HepG2 (cell line): ENCODE data around the gene LRRC45. TPM values are rescaled to one million over a fixed set of nuclear protein-coding genes. Genes with fewer than 3 reads are reported as not detected.

Experiments
- CBFB ChIP-seq: sonication (generic); formaldehyde crosslinking; IDR thresholded peaks from 2 replicates; pipeline ENCODE4 v1.4.0; 2020; ENCODE audit warnings: missing genetic modification reagents
- E2F5 ChIP-seq: sonication (generic); formaldehyde crosslinking; conservative IDR thresholded peaks from 2 replicates; pipeline ENCODE4 v1.4.0; 2020; ENCODE audit warnings: missing genetic modification reagents
- EZH2 ChIP-seq: conservative IDR thresholded peaks from 2 replicates; pipeline ENCODE4 v1.6.1; 2012; ENCODE audit warnings: mild to moderate bottlenecking, low read depth, low read length, moderate library complexity
- GTF3A ChIP-seq: sonication (generic); formaldehyde crosslinking; conservative IDR thresholded peaks from 2 replicates; pipeline ENCODE4 v1.4.0; 2020; ENCODE audit warnings: mild to moderate bottlenecking, missing genetic modification reagents
- HMG20B ChIP-seq: conservative IDR thresholded peaks from 2 replicates; pipeline ENCODE4 v1.6.1; 2016; ENCODE audit warnings: missing genetic modification reagents, missing compliant biosample characterization
- HNRNPH1 ChIP-seq: fragments of 200-400 bp; formaldehyde crosslinking; optimal IDR thresholded peaks from 2 replicates; pipeline ENCODE3; 2017; ENCODE audit warnings: mild to moderate bottlenecking, low read depth, low read length
- HNRNPL ChIP-seq: fragments of 200-400 bp; formaldehyde crosslinking; IDR thresholded peaks from 2 replicates; pipeline ENCODE4 v1.6.1; 2017; ENCODE audit warnings: mild to moderate bottlenecking, low read depth, low read length
- KAT7 ChIP-seq: IDR thresholded peaks from 2 replicates; pipeline ENCODE4 v1.6.1; 2018; ENCODE audit warnings: borderline replicate concordance, missing compliant biosample characterization
- NFIC ChIP-seq: IDR thresholded peaks from 2 replicates; pipeline ENCODE4 v1.6.1; 2012; ENCODE audit warnings: mild to moderate bottlenecking, low read length, inconsistent platforms
- PAF1 ChIP-seq: IDR thresholded peaks from 2 replicates; pipeline ENCODE4 v1.6.1; 2016; ENCODE audit warnings: missing genetic modification reagents, missing compliant biosample characterization
- PHF20 ChIP-seq: sonication (generic); formaldehyde crosslinking; IDR thresholded peaks from 2 replicates; pipeline ENCODE4 v1.5.0; 2020; ENCODE audit warnings: mild to moderate bottlenecking, missing genetic modification reagents
- SMAD3 ChIP-seq: sonication (generic); formaldehyde crosslinking; IDR thresholded peaks from 2 replicates; pipeline ENCODE4 v1.4.0; 2020; ENCODE audit warnings: missing genetic modification reagents
- ZBTB14 ChIP-seq: sonication (generic); formaldehyde crosslinking; IDR thresholded peaks from 2 replicates; pipeline ENCODE4 v1.4.0; 2020; ENCODE audit warnings: missing genetic modification reagents
- ZBTB20 ChIP-seq: sonication (generic); formaldehyde crosslinking; IDR thresholded peaks from 2 replicates; pipeline ENCODE4 v1.8.1; 2023; ENCODE audit warnings: missing genetic modification reagents, low read depth, mild to moderate bottlenecking, borderline replicate concordance
- ZBTB42 ChIP-seq: sonication (generic); formaldehyde crosslinking; IDR thresholded peaks from 2 replicates; pipeline ENCODE4 v1.5.0; 2020; ENCODE audit warnings: mild to moderate bottlenecking, missing genetic modification reagents
- ZC3H4 ChIP-seq: sonication (generic); formaldehyde crosslinking; IDR thresholded peaks from 2 replicates; pipeline ENCODE4 v1.4.0; 2020; ENCODE audit warnings: missing genetic modification reagents, borderline replicate concordance
- ZNF124 ChIP-seq: sonication (generic); formaldehyde crosslinking; IDR thresholded peaks from 2 replicates; pipeline ENCODE4 v1.4.0; 2020; ENCODE audit warnings: missing genetic modification reagents
- ZNF260 ChIP-seq: sonication (generic); formaldehyde crosslinking; IDR thresholded peaks from 2 replicates; pipeline ENCODE4 v1.4.0; 2020; ENCODE audit warnings: missing genetic modification reagents, low read depth, mild to moderate bottlenecking, borderline replicate concordance
- ZNF335 ChIP-seq: sonication (generic); formaldehyde crosslinking; IDR thresholded peaks from 2 replicates; pipeline ENCODE4 v1.4.0; 2020; ENCODE audit warnings: missing genetic modification reagents
- ZNF354B ChIP-seq: sonication (generic); formaldehyde crosslinking; IDR thresholded peaks from 2 replicates; pipeline ENCODE4 v1.8.0; 2022; ENCODE audit warnings: mild to moderate bottlenecking, missing genetic modification reagents
- ZNF431 ChIP-seq: sonication (generic); formaldehyde crosslinking; IDR thresholded peaks from 2 replicates; pipeline ENCODE4 v1.9.0; 2022; ENCODE audit warnings: missing genetic modification reagents, low read depth, mild to moderate bottlenecking, borderline replicate concordance
- ZNF580 ChIP-seq: IDR thresholded peaks from 2 replicates; pipeline ENCODE4 v1.6.1; 2016; ENCODE audit warnings: low read depth, borderline replicate concordance
- ZNF605 ChIP-seq: sonication (generic); formaldehyde crosslinking; IDR thresholded peaks from 2 replicates; pipeline ENCODE4 v1.8.0; 2022; ENCODE audit warnings: mild to moderate bottlenecking, missing genetic modification reagents
- ZNF639 ChIP-seq: conservative IDR thresholded peaks from 2 replicates; pipeline ENCODE4 v1.6.1; 2018; ENCODE audit warnings: missing genetic modification reagents
- ZNF776 ChIP-seq: sonication (generic); formaldehyde crosslinking; IDR thresholded peaks from 2 replicates; pipeline ENCODE4 v1.4.0; 2020; ENCODE audit warnings: mild to moderate bottlenecking, missing genetic modification reagents
- polyA plus RNA-seq, 8 experiments: library from polyadenylated mRNA; depleted of rRNA in 3 of 8; stranded (reverse) in 7 of 8; unstranded in 1 of 8; fragments of >200 nt; fragmentation: Illumina TruSeq in 4 of 8; extraction: Trizol in 4 of 8; gene quantifications; 2 replicates each; pipeline versions ENCODE4 v1.2.1 to v1.2.3, GENCODE V29; 2011 to 2016; ENCODE audit warnings: low read depth in 4 of 8, missing spikeins in 1 of 8, mixed read lengths in 1 of 8; ENCODE audit not compliant: insufficient read depth in 1 of 8
- total RNA-seq, 5 experiments: library from RNA; depleted of rRNA; stranded (reverse); fragments of >200 nt; fragmentation: Illumina TruSeq; extraction: Trizol; gene quantifications; 2 replicates each; pipeline ENCODE4 v1.2.3, GENCODE V29; 2016; ENCODE audit warnings: low read depth in 1 of 5
- TF ChIP-seq, protein P1 (sequence below): sonication (generic); formaldehyde crosslinking; IDR thresholded peaks from 2 replicates; pipeline ENCODE4 v1.4.0; 2020; ENCODE audit warnings: mild to moderate bottlenecking, missing genetic modification reagents

Gene LRRC45
- total and polyA plus RNA-seq, 2 of the 13 experiments (the other 11 are each of a cell fraction or from before 2014, with no cell fraction given) = 11.6 to 48.1 TPM

DNA sequence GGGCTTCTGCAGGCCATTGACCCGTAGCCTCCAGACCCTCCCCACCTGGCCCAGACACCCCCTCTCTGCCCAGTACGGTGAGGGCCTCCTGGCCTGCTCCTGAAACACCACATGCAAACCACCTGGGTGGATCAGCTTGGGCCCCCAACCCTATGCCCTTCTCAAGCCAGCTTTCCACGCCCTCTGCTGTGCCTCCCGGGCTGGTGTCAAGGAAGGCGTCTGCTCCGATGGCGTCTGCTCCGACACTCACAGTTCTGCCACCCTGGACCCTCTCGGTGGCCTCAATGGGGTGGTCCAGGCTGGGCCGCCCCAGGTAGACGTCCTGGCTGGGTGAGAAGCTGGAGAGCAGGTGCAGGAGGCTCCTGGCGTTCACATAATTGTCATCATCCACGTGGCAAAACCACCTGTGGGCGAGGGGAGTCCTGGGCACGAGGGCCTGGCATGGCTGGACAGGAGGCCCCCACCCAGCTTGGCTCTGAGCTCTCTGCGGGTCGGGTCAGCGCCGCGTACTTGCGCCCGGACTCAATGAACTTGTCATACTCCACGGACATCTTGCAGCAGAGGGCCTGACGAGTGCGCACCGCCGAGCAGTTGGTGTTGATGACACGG lies 27.2 kb downstream of the LRRC45 start (continued):
- no peak for TF ChIP-seq E2F5 (CRISPR knock-in tag)
- peak; percentile 90; the same call in 1 of the 2 replicates for TF ChIP-seq HNRNPL
- no peak for TF ChIP-seq SMAD3 (CRISPR knock-in tag)
- no peak for TF ChIP-seq GTF3A (CRISPR knock-in tag)
- 0 out of 2 replicates have a peak, but pooled peaks have one; percentile 50 for TF ChIP-seq ZC3H4 (CRISPR knock-in tag)
- TF ChIP-seq ZNF580 (CRISPR knock-in tag) = no peak
- no peak for TF ChIP-seq ZBTB14
- TF ChIP-seq ZNF354B (CRISPR knock-in tag) = no peak
- no peak for TF ChIP-seq HMG20B (CRISPR knock-in tag)
- TF ChIP-seq PAF1 (CRISPR knock-in tag) = no peak
- no peak for TF ChIP-seq CBFB
- no peak for TF ChIP-seq ZNF605
- TF ChIP-seq ZNF431 (CRISPR knock-in tag) = no peak
- TF ChIP-seq ZNF776 (CRISPR knock-in tag) = 0 out of 2 replicates have a peak, but pooled peaks have one; percentile 27
- no peak for TF ChIP-seq KAT7 (CRISPR knock-in tag)
- TF ChIP-seq, protein P1, sequence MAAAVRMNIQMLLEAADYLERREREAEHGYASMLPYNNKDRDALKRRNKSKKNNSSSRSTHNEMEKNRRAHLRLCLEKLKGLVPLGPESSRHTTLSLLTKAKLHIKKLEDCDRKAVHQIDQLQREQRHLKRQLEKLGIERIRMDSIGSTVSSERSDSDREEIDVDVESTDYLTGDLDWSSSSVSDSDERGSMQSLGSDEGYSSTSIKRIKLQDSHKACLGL = peak; percentile 6; the same call in 1 of the 2 replicates
- 0 out of 2 replicates have a peak, but pooled peaks have one; percentile 8 for TF ChIP-seq ZNF335 (CRISPR knock-in tag)
- no peak for TF ChIP-seq NFIC
- no peak for TF ChIP-seq ZBTB20 (CRISPR knock-in tag)
- TF ChIP-seq PHF20 (CRISPR knock-in tag) = no peak
- no peak; the same call in 1 of the 2 replicates for TF ChIP-seq ZNF639
- TF ChIP-seq HNRNPH1 = no peak
- TF ChIP-seq EZH2 = no peak
- TF ChIP-seq ZNF260 (CRISPR knock-in tag) = no peak
- TF ChIP-seq ZNF124 (CRISPR knock-in tag) = no peak
- no peak for TF ChIP-seq ZBTB42 (CRISPR knock-in tag)
